Caco-2 (cell line): ENCODE results near the gene SETD1B. TPM values are rescaled to one million over a fixed set of nuclear protein-coding genes. Genes with fewer than 3 reads are reported as not detected.

Experiments
- BruUV-seq: library from RNA; stranded (reverse); fragments of 400-500 nt; replicated peaks from 2 replicates; lab custom pipeline; 2021; lab: Mats Ljungman, UMichigan
- CTCF ChIA-PET: fragments of 300-600 bp; sonication (Branson Sonifier 250); formaldehyde crosslinking; loops from one replicate; lab custom pipeline; 2022; ENCODE audit warnings: antibody characterized with exemption; lab: Charles Lee
- POLR2A ChIA-PET: fragments of 300-600 bp; sonication (Branson Sonifier 250); formaldehyde crosslinking; loops from one replicate; lab custom pipeline; 2022; ENCODE audit warnings: antibody characterized with exemption; lab: Charles Lee
- DNase-seq, 2 experiments: peaks; one replicate each; pipeline versions ENCODE4 v3.0.0 to v3.0.0-alpha.2; 2020 to 2022
- H3K27me3 ChIP-seq: replicated peaks from 2 replicates; pipeline ENCODE4 v1.6.0; 2011; ENCODE audit warnings: low read length; ENCODE audit not compliant: control insufficient read depth, insufficient read depth
- H3K36me3 ChIP-seq: 2 replicates; pipeline ENCODE4 v1.5.1; 2011; ENCODE audit warnings: low read length; ENCODE audit not compliant: control insufficient read depth, insufficient read depth
- H3K4me1 ChIP-seq: fragments of 250-450 bp; sonication (Bioruptor Pico); 2 replicates; pipeline ENCODE4 v1.5.1; 2020; ENCODE audit warnings: mild to moderate bottlenecking
- H3K4me3 ChIP-seq: 2 replicates; pipeline ENCODE4 v1.5.1; 2011; ENCODE audit warnings: low read depth, mild to moderate bottlenecking, control low read depth, low read length
- H3K9me3 ChIP-seq: fragments of 250-450 bp; sonication (Bioruptor Pico); 2 replicates; pipeline ENCODE4 v1.5.1; 2020; ENCODE audit warnings: mild to moderate bottlenecking, moderate library complexity
- H3K27ac Mint-ChIP-seq: one replicate; pipeline ENCODE4 v1.8.0; 2022; ENCODE audit warnings: mixed read lengths; ENCODE audit not compliant: unreplicated experiment
- H3K27me3 Mint-ChIP-seq: one replicate; pipeline ENCODE4 v1.8.0; 2022; ENCODE audit warnings: mixed read lengths; ENCODE audit not compliant: insufficient read depth, unreplicated experiment
- H3K36me3 Mint-ChIP-seq: one replicate; pipeline ENCODE4 v1.8.0; 2022; ENCODE audit warnings: mild to moderate bottlenecking, mixed read lengths; ENCODE audit not compliant: insufficient read depth, unreplicated experiment
- H3K4me1 Mint-ChIP-seq: one replicate; pipeline ENCODE4 v1.8.0; 2022; ENCODE audit warnings: low read depth, mixed read lengths; ENCODE audit not compliant: unreplicated experiment
- H3K4me3 Mint-ChIP-seq: one replicate; pipeline ENCODE4 v1.8.0; 2022; ENCODE audit warnings: mild to moderate bottlenecking, moderate library complexity, mixed read lengths; ENCODE audit not compliant: unreplicated experiment
- H3K9me3 Mint-ChIP-seq: one replicate; pipeline ENCODE4 v1.8.0; 2022; ENCODE audit warnings: mixed read lengths; ENCODE audit not compliant: unreplicated experiment
- CTCF ChIP-seq, 2 experiments: fragments of 200-600 bp in 1 of 2; IDR thresholded peaks; 1 replicate in 1 of 2; 2 replicates in 1 of 2; pipeline versions ENCODE4 v1.5.1 to v1.8.0; 2011 to 2022; ENCODE audit warnings: antibody characterized with exemption in 1 of 2, control low read depth in 1 of 2, inconsistent platforms in 1 of 2, low read depth in 1 of 2, low read length in 1 of 2, mild to moderate bottlenecking in 1 of 2, moderate library complexity in 1 of 2; ENCODE audit not compliant: insufficient read depth in 1 of 2, severe bottlenecking in 1 of 2, unreplicated experiment in 1 of 2
- intact Hi-C: fragments of 100-400 bp; cut with micrococcal nuclease; formaldehyde crosslinking; loops from one replicate; pipeline ENCODE4 v1.10.0; 2022; ENCODE audit not compliant: unreplicated experiment
- total RNA-seq: library from RNA; stranded (reverse); gene quantifications from 2 replicates; pipeline ENCODE4 v1.2.3, GENCODE V29; 2022

Gene SETD1B
- total RNA-seq, 1 experiment from 2014 or later, result 16.8 TPM

DNA sequence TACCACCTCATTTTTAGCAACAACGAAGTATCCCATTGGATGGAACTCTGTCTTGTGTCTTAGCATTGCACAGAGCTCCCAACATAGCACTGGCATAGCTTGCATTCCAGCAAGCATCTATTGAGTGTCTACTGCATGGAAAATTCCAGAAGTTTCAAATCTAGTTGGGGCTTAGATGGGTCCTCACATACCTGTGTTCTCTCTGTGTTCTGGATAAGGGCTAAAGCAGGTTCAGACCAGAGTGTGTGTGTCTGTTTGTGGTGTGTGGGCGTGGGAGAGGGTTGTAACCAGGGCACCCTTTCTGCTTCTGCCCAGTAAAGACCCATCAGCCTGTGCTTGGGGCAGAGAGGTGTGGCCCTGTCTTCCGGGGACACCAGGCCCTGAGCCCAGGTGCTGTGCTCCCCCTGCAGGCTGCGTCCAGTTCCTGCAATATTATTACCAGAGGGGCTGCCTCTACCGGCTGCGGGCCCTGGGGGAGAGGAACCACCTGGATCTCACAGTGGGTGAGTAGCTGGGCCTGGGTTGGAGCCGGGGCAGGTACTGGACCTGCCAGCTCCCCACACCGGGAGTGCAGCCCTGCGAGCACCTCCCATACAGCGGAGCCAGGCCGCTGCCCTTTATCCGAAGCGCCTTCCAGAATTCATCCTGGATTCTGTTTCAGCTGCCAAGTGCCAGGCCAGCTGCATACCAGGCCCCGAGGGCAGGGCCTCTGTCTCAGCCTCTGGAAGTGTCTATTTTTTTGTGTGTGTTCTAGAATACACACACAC lies 30.6 kb upstream of the SETD1B start:
- H3K4me1 Mint-ChIP-seq, result peaks cover 11% of the 10 kb centered on the region
- peaks cover 24% of the 10 kb centered on the region for H3K36me3 Mint-ChIP-seq
- Histone ChIP-seq H3K27me3 (no peaks in the 10 kb centered on the region), H3K4me3 (no peak overlapping the region), H3K4me1 (peaks cover 20% of the 10 kb centered on the region), H3K9me3 (no peaks in the 10 kb centered on the region), H3K36me3 (no peaks in the 10 kb centered on the region; the same call in 1 of the 2 replicates)
- no peaks in the 10 kb centered on the region for H3K27me3 Mint-ChIP-seq
- DNase-seq, result peak; percentile 81 to 86
- no peaks in the 10 kb centered on the region for H3K9me3 Mint-ChIP-seq
- ChIA-PET CTCF (interaction anchor here (0.6 to 2.0 kb wide), 7 partner anchors 11 to 444 kb away, joined by 3 to 8 read pairs (median 3); partner anchors contain the start of gene TMEM120B), POLR2A (no interaction called here)
- peak; percentile 89 to 90 for TF ChIP-seq CTCF (IDR thresholded peaks at IDR 0.05; ENCODE audit: insufficient read depth in 1 of 2, low read depth in 1 of 2, low read length in 1 of 2, severe bottlenecking in 1 of 2, unreplicated experiment in 1 of 2)
- H3K27ac Mint-ChIP-seq, result peak overlapping the region; percentile 25
- intact Hi-C loops, result loop anchor here (1.0 to 5.0 kb wide), 3 partner anchors 24 to 221 kb away; no protein-coding TSS in a partner anchor
- H3K4me3 Mint-ChIP-seq, result no peak overlapping the region
- no TSS peak for BruUV-seq

- peak; percentile 40 to 64 for DNase-seq
- H3K4me1 ChIP-seq, result peaks cover 20% of the 10 kb centered on the region
- Mint-ChIP-seq H3K27ac (peak overlapping the region; percentile 77), H3K4me3 (peak overlapping the region; percentile 22), H3K4me1 (peaks cover 11% of the 10 kb centered on the region), H3K27me3 (no peaks in the 10 kb centered on the region), H3K36me3 (peaks cover 28% of the 10 kb centered on the region), H3K9me3 (no peaks in the 10 kb centered on the region)
- intact Hi-C loops, result loop anchor here (5.0 kb wide), 1 partner anchor 223 kb away; no protein-coding TSS in a partner anchor
- H3K9me3 ChIP-seq, result no peaks in the 10 kb centered on the region
- no peak for TF ChIP-seq CTCF (IDR thresholded peaks at IDR 0.05; ENCODE audit: insufficient read depth in 1 of 2, low read depth in 1 of 2, low read length in 1 of 2, severe bottlenecking in 1 of 2, unreplicated experiment in 1 of 2)
- no peaks in the 10 kb centered on the region; the same call in none of the 2 replicates for H3K36me3 ChIP-seq
- CTCF ChIA-PET, result interaction anchor here (0.6 to 4.9 kb wide), 6 partner anchors 10 to 149 kb away, joined by 3 to 53 read pairs (median 4); partner anchors contain the start of genes ORAI1, RHOF and TMEM120B
- H3K4me3 ChIP-seq, result no peak overlapping the region
- no peaks in the 10 kb centered on the region for H3K27me3 ChIP-seq
- BruUV-seq, result no TSS peak
- POLR2A ChIA-PET, result interaction anchor here (0.7 to 1.0 kb wide), 2 partner anchors 62 to 95 kb away, joined by 3 to 9 read pairs; no protein-coding TSS in a partner anchor
These were observed 28.8 kb upstream of the SETD1B start for GRCh38 chr12:121774968-121775474.

DNA sequence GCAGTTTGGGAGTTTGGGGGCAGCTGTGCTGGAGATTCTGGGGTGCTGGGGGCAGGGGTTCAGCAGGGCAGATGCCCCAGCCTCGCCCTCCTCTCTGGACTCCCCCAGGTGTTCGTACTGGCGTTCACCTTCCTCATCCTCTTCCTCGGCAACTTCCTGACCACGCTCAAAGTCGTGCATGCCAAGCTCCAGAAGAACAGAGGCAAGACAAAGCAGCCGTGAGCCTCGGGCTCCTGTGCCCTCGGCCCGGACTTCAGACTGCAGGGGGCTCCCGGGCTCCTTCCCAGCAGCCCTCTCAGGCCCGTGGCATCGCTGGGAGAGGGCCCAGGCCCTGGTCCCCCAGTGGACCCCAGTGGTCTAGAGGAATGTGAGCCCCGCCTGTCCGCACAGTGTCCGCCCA lies 28.3 kb upstream of the SETD1B start:
- H3K27ac Mint-ChIP-seq, result peak overlapping the region; percentile 77
- ChIA-PET CTCF (interaction anchor here (0.6 to 4.9 kb wide), 3 partner anchors 9 to 83 kb away, joined by 3 to 53 read pairs (median 3); partner anchors contain the start of gene RHOF), POLR2A (interaction anchor here (1.0 kb wide), 1 partner anchor 62 kb away, joined by 3 read pairs; no protein-coding TSS in a partner anchor)
- no peak for DNase-seq
- H3K4me3 ChIP-seq, result no peak overlapping the region
- TF ChIP-seq CTCF (IDR thresholded peaks at IDR 0.05; ENCODE audit: insufficient read depth in 1 of 2, low read depth in 1 of 2, low read length in 1 of 2, severe bottlenecking in 1 of 2, unreplicated experiment in 1 of 2), result no peak
- peaks cover 33% of the 10 kb centered on the region for H3K36me3 Mint-ChIP-seq
- peaks cover 20% of the 10 kb centered on the region for H3K4me1 ChIP-seq
- no peaks in the 10 kb centered on the region for H3K27me3 ChIP-seq
- BruUV-seq, result no TSS peak
- no peaks in the 10 kb centered on the region for H3K9me3 Mint-ChIP-seq
- no peaks in the 10 kb centered on the region for H3K27me3 Mint-ChIP-seq
- H3K4me3 Mint-ChIP-seq, result no peak overlapping the region
- no peaks in the 10 kb centered on the region for H3K9me3 ChIP-seq
- peaks cover 11% of the 10 kb centered on the region for H3K4me1 Mint-ChIP-seq
- no peaks in the 10 kb centered on the region; the same call in none of the 2 replicates for H3K36me3 ChIP-seq
- intact Hi-C loops, result no loop called here
